SK-N-MC (cell line): ENCODE data around the gene ASPDH.

Experiments used
- DNase-seq: peaks from one replicate; pipeline ENCODE4 v3.0.0-alpha.2; 2011; ENCODE audit warnings: low read depth, low spot score
- H3K27ac ChIP-seq: fragments of 200-600 bp; sonication (generic); 2 replicates; pipeline ENCODE4 v1.5.1; 2016; ENCODE audit warnings: mixed run types
- H3K36me3 ChIP-seq: fragments of 200-600 bp; sonication (generic); 2 replicates; pipeline ENCODE4 v1.6.1; 2017; ENCODE audit warnings: antibody characterized with exemption, low read length, mixed read lengths; ENCODE audit not compliant: insufficient read depth
- H3K4me3 ChIP-seq: fragments of 200-600 bp; sonication (generic); 2 replicates; pipeline ENCODE4 v1.5.1; 2016
- H3K9ac ChIP-seq: fragments of 200-600 bp; sonication (generic); 2 replicates; pipeline ENCODE4 v1.8.0; 2017; ENCODE audit warnings: mixed run types, mixed read lengths; ENCODE audit not compliant: insufficient read length
- H3K9me3 ChIP-seq: fragments of 200-600 bp; sonication (generic); 2 replicates; pipeline ENCODE4 v1.6.1; 2017; ENCODE audit warnings: low read depth, mild to moderate bottlenecking, antibody characterized with exemption, low read length, moderate library complexity, mixed read lengths
- EZH2 ChIP-seq: fragments of 200-600 bp; sonication (generic); IDR thresholded peaks from one replicate; pipeline ENCODE4 v1.6.1; 2017; ENCODE audit warnings: antibody characterized with exemption
- FOXP2 ChIP-seq: optimal IDR thresholded peaks from 2 replicates; pipeline ENCODE3; 2011; ENCODE audit warnings: mild to moderate bottlenecking, moderate library complexity; ENCODE audit not compliant: insufficient read depth; ENCODE audit errors: extremely low read length, control extremely low read depth
- POLR2AphosphoS5 ChIP-seq: IDR thresholded peaks from 2 replicates; pipeline ENCODE4 v1.6.1; 2012; ENCODE audit warnings: mild to moderate bottlenecking, low read depth, low read length, borderline replicate concordance

The ASPDH gene

GRCh38 chr19:50549927-50550593 lies 36.3 kb upstream of the ASPDH start:
- H3K4me3 ChIP-seq = no peak overlapping the region

GRCh38 chr19:50549059-50549926 lies 35.6 kb upstream of the ASPDH start:
- TF ChIP-seq POLR2AphosphoS5 = no peak
- no peak for TF ChIP-seq EZH2
- TF ChIP-seq FOXP2 = no peak
- no peak overlapping the region for H3K27ac ChIP-seq

More at GRCh38 chr19:50549927-50550593, 36.3 kb upstream of the ASPDH start:
- H3K36me3 ChIP-seq = peaks cover 6% of the 10 kb centered on the region; the same call in 1 of the 2 replicates
- no peaks in the 10 kb centered on the region for H3K9me3 ChIP-seq
- DNase-seq = no peak
- TF ChIP-seq EZH2 (no peak), POLR2AphosphoS5 (no peak), FOXP2 (no peak)
- H3K9ac ChIP-seq = no peak overlapping the region
- H3K27ac ChIP-seq = no peak overlapping the region

GRCh38 chr19:50548191-50549058 lies 34.7 kb upstream of the ASPDH start:
- Histone ChIP-seq H3K9me3 (no peaks in the 10 kb centered on the region), H3K27ac (no peak overlapping the region), H3K4me3 (no peak overlapping the region), H3K9ac (no peak overlapping the region), H3K36me3 (peaks cover 6% of the 10 kb centered on the region; the same call in 1 of the 2 replicates)
- TF ChIP-seq FOXP2 = no peak
- no peak for TF ChIP-seq EZH2
- TF ChIP-seq POLR2AphosphoS5 = no peak
- no peak for DNase-seq

More at GRCh38 chr19:50549059-50549926, 35.6 kb upstream of the ASPDH start:
- Histone ChIP-seq H3K9me3 (no peaks in the 10 kb centered on the region), H3K9ac (no peak overlapping the region), H3K4me3 (no peak overlapping the region), H3K36me3 (peaks cover 6% of the 10 kb centered on the region; the same call in 1 of the 2 replicates)
- DNase-seq = no peak

GRCh38 chr19:50547385-50548190 lies 33.9 kb upstream of the ASPDH start:
- peaks cover 6% of the 10 kb centered on the region; the same call in 1 of the 2 replicates for H3K36me3 ChIP-seq
- no peak for TF ChIP-seq POLR2AphosphoS5
- TF ChIP-seq EZH2 = no peak
- no peak for TF ChIP-seq FOXP2
- no peak overlapping the region for H3K27ac ChIP-seq
- no peak overlapping the region for H3K9ac ChIP-seq
- DNase-seq = no peak
- H3K4me3 ChIP-seq = no peak overlapping the region
- no peaks in the 10 kb centered on the region for H3K9me3 ChIP-seq

GRCh38 chr19:50546527-50547221 lies 33.0 kb upstream of the ASPDH start:
- H3K27ac ChIP-seq = no peak overlapping the region
- no peaks in the 10 kb centered on the region for H3K9me3 ChIP-seq
- H3K4me3 ChIP-seq = no peak overlapping the region
- TF ChIP-seq EZH2 (no peak), POLR2AphosphoS5 (no peak), FOXP2 (no peak)
- no peak overlapping the region for H3K9ac ChIP-seq
- DNase-seq = no peak
- peaks cover 6% of the 10 kb centered on the region; the same call in 1 of the 2 replicates for H3K36me3 ChIP-seq

GRCh38 chr19:50542943-50543342 lies 29.2 kb upstream of the ASPDH start:
- peaks cover 6% of the 10 kb centered on the region; the same call in 1 of the 2 replicates for H3K36me3 ChIP-seq
- no peak overlapping the region for H3K9ac ChIP-seq
- no peak overlapping the region for H3K4me3 ChIP-seq
- no peak for DNase-seq
- TF ChIP-seq EZH2 (no peak), POLR2AphosphoS5 (no peak), FOXP2 (no peak)
- no peak overlapping the region for H3K27ac ChIP-seq
- no peaks in the 10 kb centered on the region for H3K9me3 ChIP-seq
